Ramos (cell line): ENCODE data around the gene TIMM44.

ENCODE experiments used
- in situ Hi-C: fragments of 300-500 bp; cut with MboI; formaldehyde crosslinking; loops from one replicate; pipeline ENCODE4 v1.14.3; 2022; ENCODE audit warnings: low sequenced_read_pairs; ENCODE audit not compliant: unreplicated experiment

The TIMM44 gene

DNA sequence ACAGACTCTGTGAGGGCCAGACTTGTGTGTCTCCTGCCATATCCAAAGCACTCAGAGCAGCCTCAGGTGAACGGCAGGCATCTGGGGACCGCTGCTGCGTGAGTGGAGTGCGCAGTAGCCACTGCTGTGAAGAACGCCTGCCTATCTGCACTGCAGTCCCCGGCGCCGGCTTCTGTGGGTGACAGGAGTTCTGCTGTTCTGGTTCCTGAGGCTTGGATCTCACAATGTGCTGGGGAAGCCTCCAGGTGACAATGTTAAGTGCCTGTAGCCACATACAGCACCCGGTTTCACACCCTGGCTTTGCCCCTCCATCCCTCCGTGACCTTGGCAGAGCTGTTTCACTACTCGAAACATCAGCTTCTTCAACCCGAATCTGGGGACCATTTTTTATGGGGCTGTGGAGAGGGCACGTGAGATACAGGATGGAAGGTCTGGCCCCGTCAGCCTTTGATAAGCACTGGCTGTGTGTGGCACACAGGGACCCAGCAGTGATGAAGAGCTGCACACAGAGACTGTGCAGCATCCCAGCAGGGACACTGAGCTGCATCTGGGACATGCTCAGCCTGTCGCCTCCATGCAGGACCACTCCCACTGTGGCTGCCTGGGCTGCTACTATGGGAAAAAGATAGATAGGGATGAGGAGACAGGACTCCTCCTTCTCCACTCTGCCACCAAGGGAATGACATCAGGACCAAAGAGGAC, 33.7 kb upstream of the TIMM44 start:
- in situ Hi-C loops, result no loop called here

DNA sequence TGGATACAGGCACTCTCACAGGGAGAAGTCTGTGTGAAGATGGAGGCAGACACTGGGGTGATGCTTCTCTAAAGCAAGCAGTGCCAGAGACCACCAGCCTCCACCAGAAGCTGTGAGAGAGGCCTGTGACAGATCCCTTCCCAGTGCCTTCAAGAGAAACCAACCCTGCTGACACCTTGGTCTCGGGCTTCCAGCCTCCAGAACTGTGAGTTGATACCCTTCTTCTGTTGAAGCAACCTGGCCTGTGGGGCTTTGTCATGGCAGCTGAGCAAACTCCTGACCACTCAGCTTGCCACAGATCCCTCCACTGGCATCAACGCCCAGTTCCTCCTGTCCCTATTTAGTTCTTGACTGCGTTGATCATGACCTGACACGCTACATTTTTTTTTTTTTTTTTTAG, 33.0 kb upstream of the TIMM44 start:
- in situ Hi-C loops, result no loop called here

DNA sequence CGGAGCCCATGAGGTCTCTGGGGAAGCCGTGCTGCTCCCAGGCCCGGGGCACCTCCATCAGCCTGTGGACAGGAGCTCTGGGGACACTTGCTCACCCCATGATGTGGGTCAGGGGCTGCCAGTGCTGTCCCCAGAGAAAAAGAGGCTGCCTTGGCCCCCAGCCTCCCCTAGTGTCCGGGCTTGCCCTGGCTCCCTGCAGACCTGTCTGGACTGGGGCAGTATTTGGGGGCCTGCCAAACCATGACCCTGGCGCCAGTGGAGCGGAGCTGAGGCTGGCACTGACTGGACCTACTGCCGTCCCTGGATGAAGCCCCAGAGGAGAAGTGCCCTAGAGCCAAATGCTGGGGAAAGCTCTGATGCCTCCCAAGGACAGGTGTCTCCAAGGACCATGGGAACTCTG, 31.6 kb upstream of the TIMM44 start:
- in situ Hi-C loops, result no loop called here

GRCh38 chr19:7973883-7974282, 30.4 kb upstream of the TIMM44 start:
- in situ Hi-C loops, result loop anchor here (25.0 kb wide), 1 partner anchor 288 kb away; no protein-coding TSS in a partner anchor

GRCh38 chr19:7971553-7972520, 28.4 kb upstream of the TIMM44 start:
- in situ Hi-C loops, result loop anchor here (25.0 kb wide), 1 partner anchor 290 kb away; no protein-coding TSS in a partner anchor

DNA sequence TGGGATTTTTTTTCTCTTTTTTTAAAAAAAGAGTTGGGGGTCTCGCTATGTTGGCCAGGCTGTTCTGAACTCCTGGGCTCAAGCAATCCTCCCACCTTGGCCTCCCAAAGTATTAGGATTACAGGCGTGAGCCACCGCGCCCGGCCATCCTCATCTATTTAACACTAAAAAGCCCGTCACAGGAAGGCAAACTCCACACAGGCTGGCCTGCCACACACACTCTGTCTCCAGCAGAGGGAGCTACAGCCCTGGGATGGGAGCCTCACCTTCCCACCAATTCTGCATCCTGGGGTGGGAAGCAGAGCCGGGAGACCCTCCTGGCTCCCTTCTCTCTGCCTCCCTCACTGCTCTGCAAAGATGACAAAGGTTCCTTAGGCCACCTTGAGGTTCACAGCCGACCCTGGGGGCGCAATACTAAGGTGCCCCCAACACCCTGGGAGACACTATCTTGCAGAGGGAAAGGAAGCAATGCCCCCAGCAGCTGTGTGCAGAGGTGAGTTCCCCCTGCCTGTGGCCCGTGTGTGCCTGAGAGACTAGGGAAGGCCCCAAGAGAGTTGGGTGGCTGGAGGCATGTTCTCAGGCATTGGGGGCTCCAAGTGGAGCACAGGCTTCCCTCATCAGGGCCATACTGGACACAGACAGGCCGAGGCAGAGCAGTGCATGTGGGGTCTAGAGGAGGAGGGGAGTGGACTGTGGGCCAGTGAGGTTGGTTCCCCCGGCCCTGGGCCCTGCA, 27.4 kb upstream of the TIMM44 start:
- in situ Hi-C loops, result loop anchor here (25.0 kb wide), 1 partner anchor 291 kb away; no protein-coding TSS in a partner anchor

GRCh38 chr19:7969555-7969939, 26.1 kb upstream of the TIMM44 start:
- in situ Hi-C loops, result loop anchor here (25.0 kb wide), 1 partner anchor 293 kb away; no protein-coding TSS in a partner anchor

- in situ Hi-C loops, result loop anchor here (25.0 kb wide), 1 partner anchor 293 kb away; no protein-coding TSS in a partner anchor
Measured at GRCh38 chr19:7968796-7969554, 25.5 kb upstream of the TIMM44 start.

DNA sequence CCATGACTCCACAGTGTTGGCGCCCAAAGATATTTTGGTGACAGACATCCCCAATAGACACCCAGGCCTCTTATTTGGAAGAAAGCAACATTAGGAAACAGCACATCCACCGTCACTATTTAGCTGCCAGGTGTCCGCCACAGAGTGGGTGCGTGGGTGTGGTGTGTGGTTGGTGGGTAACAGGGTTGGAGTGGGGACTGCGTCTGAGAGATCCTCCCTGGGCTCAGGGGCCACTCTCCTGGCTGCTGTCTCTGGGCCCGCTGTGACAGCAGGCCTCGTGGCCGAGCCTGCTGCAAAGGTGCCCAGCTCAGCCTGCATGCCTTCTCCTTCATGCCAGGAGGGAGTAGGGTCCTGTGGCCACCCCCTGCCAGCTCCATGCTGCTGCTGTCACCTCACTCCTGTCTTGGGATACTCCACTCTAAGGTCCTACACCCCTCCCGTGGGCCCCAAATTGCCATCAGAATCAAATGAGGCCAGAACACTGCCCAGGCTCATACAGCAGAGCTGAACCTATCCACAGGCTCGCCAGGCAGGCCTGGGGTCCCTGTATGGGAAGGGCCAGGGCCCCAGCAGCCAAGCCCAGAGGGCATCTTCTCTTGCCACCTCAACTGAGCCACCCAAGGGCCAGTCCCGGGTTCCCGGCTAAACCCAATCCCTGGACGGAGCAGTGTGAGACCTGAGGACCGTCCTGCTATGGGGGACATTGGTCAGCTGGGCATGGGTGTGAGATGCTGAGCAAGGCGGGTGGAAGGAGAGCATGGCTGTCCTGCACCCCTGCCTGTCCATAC, 24.7 kb upstream of the TIMM44 start:
- in situ Hi-C loops, result loop anchor here (25.0 kb wide), 1 partner anchor 294 kb away; no protein-coding TSS in a partner anchor

- in situ Hi-C loops, result loop anchor here (25.0 kb wide), 1 partner anchor 296 kb away; no protein-coding TSS in a partner anchor
Measured at GRCh38 chr19:7965921-7966665, 22.6 kb upstream of the TIMM44 start.

- in situ Hi-C loops, result loop anchor here (25.0 kb wide), 1 partner anchor 297 kb away; no protein-coding TSS in a partner anchor
Measured at GRCh38 chr19:7965259-7965841, 21.9 kb upstream of the TIMM44 start.

GRCh38 chr19:7963566-7963965, 20.1 kb upstream of the TIMM44 start:
- in situ Hi-C loops, result loop anchor here (25.0 kb wide), 1 partner anchor 299 kb away; no protein-coding TSS in a partner anchor

DNA sequence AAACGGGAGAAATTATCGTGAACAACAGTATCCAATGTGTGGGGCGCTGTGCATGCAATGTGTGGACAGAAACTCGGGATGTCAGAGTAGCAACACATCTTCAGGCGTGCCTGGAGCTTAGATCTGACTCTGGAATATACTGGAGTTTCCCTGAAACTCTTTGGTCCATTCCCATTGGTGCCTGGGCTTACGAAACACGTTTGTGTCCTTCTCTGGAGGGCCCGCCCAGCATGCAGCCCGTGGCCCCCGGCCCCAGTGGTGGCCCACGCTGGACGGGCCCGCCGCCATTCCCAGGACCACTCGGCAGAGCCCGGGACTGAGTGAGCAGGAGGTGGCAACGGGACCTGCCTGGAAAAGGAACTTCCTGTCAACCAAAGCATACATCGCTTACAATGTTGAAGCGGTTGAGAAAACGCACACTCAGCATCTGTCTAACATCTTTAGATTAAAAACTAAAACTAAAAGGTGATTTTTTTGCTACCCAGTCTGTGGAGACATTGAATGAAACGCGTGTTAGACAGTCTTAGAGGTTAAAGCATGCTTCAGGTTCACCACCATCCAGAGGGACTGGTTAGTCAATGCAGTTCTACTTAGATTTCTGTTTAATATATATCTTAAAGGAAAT, 19.3 kb upstream of the TIMM44 start:
- in situ Hi-C loops, result loop anchor here (25.0 kb wide), 1 partner anchor 300 kb away; no protein-coding TSS in a partner anchor

DNA sequence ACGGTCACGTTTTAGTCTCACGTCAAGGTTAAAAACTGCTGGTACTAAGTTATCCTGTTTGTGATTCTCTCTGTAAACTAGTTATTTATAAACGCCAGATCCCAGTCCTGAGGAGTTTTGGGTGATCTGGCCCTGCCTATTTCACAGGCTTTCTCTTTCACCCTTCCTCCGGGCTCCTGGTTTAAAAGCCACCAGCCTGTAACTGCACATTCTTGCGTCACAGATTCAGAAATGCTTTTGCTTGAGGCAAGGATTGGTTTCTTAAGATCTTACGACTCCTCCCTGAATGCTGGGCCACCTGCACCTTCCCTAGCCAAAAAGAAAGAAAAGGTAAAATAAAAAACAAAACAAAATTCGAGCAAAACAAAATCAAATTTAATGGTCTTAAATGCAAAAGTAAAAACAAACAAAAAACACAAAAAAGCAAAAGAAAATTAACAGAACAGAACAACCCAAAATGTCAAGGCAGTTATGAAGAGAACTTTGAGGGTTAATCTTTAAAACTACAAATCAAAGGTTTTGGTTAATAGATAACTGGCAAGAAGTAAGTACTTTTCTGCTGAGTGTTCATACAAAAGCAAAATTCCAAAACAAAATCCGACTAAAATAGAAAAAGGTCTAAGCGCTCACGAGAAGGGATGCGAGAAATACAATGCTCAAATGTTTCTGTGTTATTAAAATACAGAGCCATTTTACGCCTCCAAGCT, 18.6 kb upstream of the TIMM44 start:
- in situ Hi-C loops, result loop anchor here (25.0 kb wide), 1 partner anchor 300 kb away; no protein-coding TSS in a partner anchor

DNA sequence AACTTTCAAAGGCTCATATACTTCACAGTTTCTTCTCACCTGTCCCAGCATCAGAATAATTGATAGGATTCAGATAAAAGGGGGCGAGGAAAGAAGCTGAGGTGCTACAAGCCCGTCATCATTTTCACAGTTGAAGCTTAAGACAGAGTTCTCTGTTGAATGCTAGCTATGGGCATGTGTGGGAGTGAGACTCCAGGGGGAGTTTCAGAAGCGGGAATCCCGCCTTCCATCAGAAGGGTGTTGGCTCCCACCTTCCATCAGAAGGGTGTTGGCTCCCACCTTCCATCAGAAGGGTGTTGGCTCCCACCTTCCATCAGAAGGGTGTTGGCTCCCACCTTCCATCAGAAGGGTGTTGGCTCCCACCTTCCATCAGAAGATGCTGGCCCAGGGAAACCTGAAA, 17.6 kb upstream of the TIMM44 start:
- in situ Hi-C loops, result loop anchor here (25.0 kb wide), 1 partner anchor 301 kb away; no protein-coding TSS in a partner anchor

GRCh38 chr19:7959211-7959610, 15.7 kb upstream of the TIMM44 start:
- in situ Hi-C loops, result loop anchor here (25.0 kb wide), 1 partner anchor 303 kb away; no protein-coding TSS in a partner anchor
